Vagina (tissue), 2 donors: ENCODE data around the gene SLC9A9. TPM values are rescaled to one million over a fixed set of nuclear protein-coding genes. Genes with fewer than 3 reads are reported as not detected.

Experiments used
- DNase-seq, 2 donors: peaks; one replicate each; pipeline ENCODE4 v3.0.0-alpha.2; 2017; ENCODE audit errors: extremely low spot score in 2 of 2
- H3K27ac ChIP-seq: fragments of 200-600 bp; sonication (generic); one replicate; pipeline ENCODE4 v1.5.1; 2019
- H3K27me3 ChIP-seq: fragments of 200-600 bp; sonication (generic); one replicate; pipeline ENCODE4 v1.5.1; 2019
- H3K36me3 ChIP-seq, 2 donors: fragments of 200-600 bp; sonication (generic); one replicate each; pipeline ENCODE4 v1.5.1; 2017 to 2019
- H3K4me1 ChIP-seq: fragments of 200-600 bp; sonication (generic); one replicate; pipeline ENCODE4 v1.5.1; 2019
- H3K4me3 ChIP-seq, 2 donors: fragments of 200-600 bp; sonication (generic); 1 replicate in 1 of 2; 2 replicates in 1 of 2; pipeline ENCODE4 v1.5.1; 2016 to 2019
- H3K9me3 ChIP-seq: fragments of 200-600 bp; sonication (generic); one replicate; pipeline ENCODE4 v1.5.1; 2019
- CTCF ChIP-seq, 3 experiments: fragments of 450-650 bp in 2 of 3; fragments of 200-600 bp in 1 of 3; sonication (generic) in 1 of 3; IDR thresholded peaks; one replicate each; pipeline ENCODE4 v1.5.1; 2017 to 2019; ENCODE audit warnings: antibody characterized with exemption in 3 of 3, mild to moderate bottlenecking in 2 of 3, moderate library complexity in 2 of 3
- POLR2A ChIP-seq, 2 donors: fragments of 450-650 bp; IDR thresholded peaks; one replicate each; pipeline ENCODE4 v1.6.1; 2017; ENCODE audit warnings: antibody characterized with exemption in 2 of 2, mild to moderate bottlenecking in 2 of 2, moderate library complexity in 2 of 2
- POLR2AphosphoS5 ChIP-seq, 2 donors: sonication (generic); formaldehyde crosslinking; IDR thresholded peaks; one replicate each; pipeline ENCODE4 v1.9.0; 2017; ENCODE audit warnings: antibody characterized with exemption in 2 of 2, mild to moderate bottlenecking in 2 of 2, low read depth in 1 of 2; ENCODE audit not compliant: insufficient read depth in 1 of 2
- intact Hi-C: fragments of 100-400 bp; cut with DNase I; formaldehyde crosslinking; loops from one replicate; pipeline ENCODE4 v1.15.1; 2023
- total RNA-seq: library from RNA; depleted of rRNA; stranded (reverse); fragments of >200 nt; gene quantifications from one replicate; pipeline ENCODE4 v1.2.3, GENCODE V29; 2016

SLC9A9 gene
- total RNA-seq, 1 donor from 2014 or later: 30.7 TPM

GRCh38 chr3:143856252-143856970, 8.1 kb upstream of the SLC9A9 start:
- no peak overlapping the region for H3K4me3 ChIP-seq
- TF ChIP-seq CTCF (IDR thresholded peaks at IDR 0.05): no peak
- TF ChIP-seq POLR2A (IDR thresholded peaks at IDR 0.05): no peak
- TF ChIP-seq POLR2AphosphoS5 (IDR thresholded peaks at IDR 0.05; ENCODE audit: insufficient read depth in 1 of 2, low read depth in 1 of 2): no peak
- no peaks in the 10 kb centered on the region for H3K4me1 ChIP-seq
- DNase-seq: no peak
- intact Hi-C loops: no loop called here
- no peak overlapping the region for H3K27ac ChIP-seq
- H3K27me3 ChIP-seq: no peaks in the 10 kb centered on the region
- H3K36me3 ChIP-seq: no peaks in the 10 kb centered on the region
- no peaks in the 10 kb centered on the region for H3K9me3 ChIP-seq

- no peak for DNase-seq
- H3K9me3 ChIP-seq: no peaks in the 10 kb centered on the region
- TF ChIP-seq CTCF (IDR thresholded peaks at IDR 0.05) (no peak), POLR2AphosphoS5 (IDR thresholded peaks at IDR 0.05; ENCODE audit: insufficient read depth in 1 of 2, low read depth in 1 of 2) (no peak), POLR2A (IDR thresholded peaks at IDR 0.05) (no peak)
- H3K27me3 ChIP-seq: no peaks in the 10 kb centered on the region
- intact Hi-C loops: no loop called here
- no peak overlapping the region for H3K4me3 ChIP-seq
- H3K36me3 ChIP-seq: no peaks in the 10 kb centered on the region
- no peak overlapping the region for H3K27ac ChIP-seq
- peaks cover 9% of the 10 kb centered on the region for H3K4me1 ChIP-seq
These were observed 6.9 kb upstream of the SLC9A9 start for GRCh38 chr3:143855183-143855582.

- H3K9me3 ChIP-seq: no peaks in the 10 kb centered on the region
- H3K36me3 ChIP-seq: no peaks in the 10 kb centered on the region
- H3K4me3 ChIP-seq: no peak overlapping the region
- TF ChIP-seq CTCF (IDR thresholded peaks at IDR 0.05) (no peak), POLR2AphosphoS5 (IDR thresholded peaks at IDR 0.05; ENCODE audit: insufficient read depth in 1 of 2, low read depth in 1 of 2) (no peak), POLR2A (IDR thresholded peaks at IDR 0.05) (no peak)
- H3K27me3 ChIP-seq: no peaks in the 10 kb centered on the region
- peaks cover 29% of the 10 kb centered on the region for H3K4me1 ChIP-seq
- H3K27ac ChIP-seq: no peak overlapping the region
- DNase-seq: no peak
- intact Hi-C loops: no loop called here
These were observed 3.2 kb upstream of the SLC9A9 start for GRCh38 chr3:143851331-143852017.

- DNase-seq: no peak
- Histone ChIP-seq H3K9me3 (no peaks in the 10 kb centered on the region), H3K4me1 (peaks cover 35% of the 10 kb centered on the region), H3K27me3 (no peaks in the 10 kb centered on the region), H3K4me3 (no peak overlapping the region), H3K36me3 (no peaks in the 10 kb centered on the region), H3K27ac (no peak overlapping the region)
- intact Hi-C loops: no loop called here
- TF ChIP-seq CTCF (IDR thresholded peaks at IDR 0.05) (no peak), POLR2AphosphoS5 (IDR thresholded peaks at IDR 0.05; ENCODE audit: insufficient read depth in 1 of 2, low read depth in 1 of 2) (no peak), POLR2A (IDR thresholded peaks at IDR 0.05) (no peak)
These were observed 2.6 kb upstream of the SLC9A9 start for GRCh38 chr3:143850877-143851276.
